ELR (cell line): ENCODE measurements around the gene ZNF277.
A peak's percentile ranks its signal among the peaks of the same experiment; 100 is the strongest.

Source experiments
- DNase-seq: peaks from one replicate; pipeline ENCODE4 v3.0.0-alpha.2; 2015; ENCODE audit warnings: low read depth

The ZNF277 gene

DNA sequence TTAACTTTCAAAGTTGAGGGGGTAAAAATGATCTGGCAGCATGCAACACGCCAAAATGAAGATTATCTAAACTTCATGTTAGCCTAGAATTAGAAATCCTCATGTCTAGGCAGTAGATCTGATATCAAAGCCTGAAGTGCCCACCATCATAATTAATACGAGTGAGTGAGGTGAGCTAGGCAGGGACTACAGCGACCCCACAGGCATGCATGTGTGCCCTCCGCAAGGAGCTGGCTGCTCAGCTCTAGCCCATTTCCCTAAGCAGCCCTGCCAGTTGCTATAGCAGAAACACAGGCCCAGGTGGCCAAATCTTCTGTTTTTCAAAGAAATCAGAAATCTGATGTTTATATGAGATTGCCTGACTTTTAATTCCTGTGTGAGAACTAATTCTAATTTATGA lies 150.6 kb downstream of the ZNF277 start:
- no peak for DNase-seq

DNA sequence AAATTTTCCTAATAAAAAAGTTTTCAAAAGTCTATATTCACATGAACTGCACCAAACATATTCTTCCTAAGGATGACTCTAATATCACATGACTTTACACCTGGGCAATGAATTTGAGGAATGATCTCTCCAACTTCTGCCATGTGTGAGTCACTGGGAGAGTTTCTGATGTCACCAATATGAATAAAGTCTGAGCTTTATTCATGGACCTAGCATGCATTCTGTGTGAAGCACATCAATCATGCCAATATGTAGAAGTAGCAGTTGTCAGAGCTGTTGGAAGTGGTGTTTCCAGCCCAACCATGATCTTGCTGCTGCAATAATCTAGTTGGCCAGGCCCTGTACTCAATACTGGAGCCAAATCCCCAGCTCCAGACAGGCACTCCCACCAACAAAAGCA lies 152.0 kb downstream of the ZNF277 start:
- DNase-seq: no peak

DNA sequence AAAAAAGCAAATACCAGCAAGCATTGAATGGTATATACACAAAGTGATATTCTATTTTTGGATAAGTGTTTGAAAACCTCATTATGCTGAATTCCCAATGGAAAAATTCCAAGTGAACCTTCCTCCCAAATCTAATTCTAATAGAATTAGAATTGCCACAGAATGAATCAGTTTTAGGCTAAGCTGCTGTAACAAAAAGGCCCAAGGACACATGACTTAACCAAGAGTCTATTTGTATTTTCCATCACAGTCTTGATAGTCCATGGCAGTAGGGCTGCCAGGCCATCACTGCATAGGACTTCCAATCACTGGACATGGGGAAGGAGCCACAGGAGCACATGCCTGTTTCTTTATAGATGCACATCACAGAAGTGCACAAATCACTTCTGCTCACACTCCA lies 152.6 kb downstream of the ZNF277 start:
- no peak for DNase-seq

DNA sequence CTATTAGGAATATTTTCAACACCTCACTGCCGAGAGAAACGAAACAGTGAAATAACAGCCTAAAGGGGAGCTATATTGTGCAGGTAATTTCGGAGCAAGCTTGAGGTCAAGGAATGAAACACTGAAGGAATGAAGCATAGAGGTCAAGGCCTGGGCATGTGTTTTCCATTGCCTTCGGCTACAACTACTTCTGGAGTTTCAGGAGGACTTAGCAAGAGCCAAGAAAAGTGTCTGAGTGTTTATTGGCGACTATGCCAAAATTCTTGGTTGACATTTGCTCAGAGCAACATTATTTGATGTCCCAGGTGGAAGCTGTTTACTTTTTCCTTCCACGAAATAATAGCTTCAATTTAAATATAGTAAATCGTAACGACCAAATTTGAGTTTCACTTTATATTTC lies 154.2 kb downstream of the ZNF277 start:
- no peak for DNase-seq

DNA sequence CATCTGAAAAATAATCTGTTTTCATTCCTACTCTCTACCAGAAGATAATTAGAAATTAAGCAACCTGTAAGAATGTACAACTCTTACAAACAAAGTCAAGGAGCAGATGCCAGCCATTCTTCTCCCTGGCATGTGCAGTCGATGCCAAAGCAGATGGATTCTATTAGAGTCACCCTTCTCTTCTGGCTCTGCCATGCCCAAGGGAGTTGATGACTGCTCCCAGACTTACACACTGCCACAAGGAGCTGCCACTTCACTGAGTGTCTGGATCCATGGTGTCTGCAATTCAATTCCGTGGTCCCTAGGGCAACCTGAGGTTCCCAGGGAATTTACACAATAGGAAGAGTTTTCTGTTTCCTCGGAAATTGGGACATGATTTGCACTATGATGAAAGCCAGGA lies 154.7 kb downstream of the ZNF277 start:
- no peak for DNase-seq

DNA sequence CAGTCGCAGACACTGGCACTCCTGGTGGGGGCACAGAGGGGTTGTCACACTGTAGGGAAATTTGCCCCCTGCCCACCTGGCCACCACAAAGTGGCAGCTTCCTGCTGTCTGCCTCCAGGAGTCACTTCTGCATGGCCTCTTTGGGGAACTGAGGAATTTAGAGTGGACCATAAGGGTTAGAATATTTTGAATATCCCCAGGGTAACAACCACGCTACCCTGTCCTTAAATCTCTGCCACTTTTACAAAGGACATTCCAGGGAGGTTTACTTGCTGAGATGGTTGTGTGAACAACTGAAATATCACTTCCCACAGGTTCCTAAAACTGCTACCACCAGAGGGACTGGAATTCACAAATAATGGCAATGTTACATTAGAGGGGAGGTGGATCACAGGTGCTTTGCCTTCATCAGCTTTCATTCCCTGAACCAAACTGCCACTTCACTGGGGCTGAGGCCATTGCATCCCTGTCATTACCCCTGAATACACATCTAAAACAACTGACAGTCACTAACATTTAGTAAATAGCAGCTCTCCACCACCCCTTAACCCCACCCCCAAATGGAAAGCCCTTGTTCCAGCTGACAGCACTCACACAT lies 155.7 kb downstream of the ZNF277 start:
- no peak for DNase-seq

DNA sequence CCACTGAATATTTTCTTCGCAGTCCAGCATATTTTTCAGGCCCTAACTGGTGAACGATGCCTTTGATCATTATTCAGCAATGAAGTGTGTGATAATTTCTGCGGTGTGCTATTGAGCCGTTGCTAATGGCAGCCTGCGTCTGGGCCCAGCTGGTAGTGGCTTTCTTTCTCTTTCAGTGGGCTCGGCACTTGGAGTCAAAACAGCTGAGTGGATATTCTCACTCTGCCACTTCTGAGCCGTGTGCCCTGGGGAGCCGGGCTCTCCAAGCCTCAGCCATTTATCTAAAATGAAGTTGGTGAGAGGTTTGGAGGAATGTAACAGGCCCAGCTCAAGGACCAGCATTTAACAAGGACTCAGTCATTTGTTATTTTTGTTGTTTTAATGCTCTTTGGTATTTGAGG lies 156.2 kb downstream of the ZNF277 start:
- no peak for DNase-seq

DNA sequence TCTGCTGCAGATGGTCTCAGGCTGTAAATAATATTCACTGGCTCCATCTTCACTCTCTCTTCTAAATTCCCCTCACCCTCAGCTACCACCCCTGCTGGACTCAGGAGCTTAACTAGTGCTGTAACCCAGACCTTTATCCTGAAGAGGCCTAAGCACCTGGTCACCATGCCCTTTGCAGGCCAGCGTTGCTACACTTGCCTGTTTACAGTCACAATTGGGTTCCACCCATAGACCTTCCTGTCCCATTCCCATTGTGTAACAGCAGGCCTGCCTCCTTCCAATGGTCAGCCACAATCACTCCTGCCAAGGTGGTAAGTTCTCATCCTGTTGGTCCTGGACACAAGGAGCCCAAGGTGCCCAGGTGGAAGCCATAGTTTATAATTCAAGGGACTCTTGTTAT lies 157.9 kb downstream of the ZNF277 start:
- DNase-seq: no peak

DNA sequence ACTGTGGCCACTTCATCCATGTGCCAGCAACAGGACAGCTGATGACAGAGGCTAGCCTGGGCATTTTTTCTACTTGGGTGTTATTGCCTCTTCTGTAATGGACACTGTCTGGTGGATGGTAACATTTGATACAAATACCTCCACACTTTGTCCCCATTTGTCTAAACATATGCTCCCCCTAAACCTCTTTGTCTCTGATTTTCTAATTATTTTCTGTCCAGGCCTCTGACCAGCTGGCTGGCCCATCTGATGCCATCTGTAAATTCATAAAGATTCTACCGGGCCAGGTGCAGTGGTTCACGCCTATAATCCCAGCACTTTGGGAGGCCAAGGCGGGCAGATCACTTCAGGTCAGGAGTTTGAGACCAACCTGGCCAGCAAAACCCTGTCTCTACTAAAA lies 159.1 kb downstream of the ZNF277 start:
- no peak for DNase-seq

DNA sequence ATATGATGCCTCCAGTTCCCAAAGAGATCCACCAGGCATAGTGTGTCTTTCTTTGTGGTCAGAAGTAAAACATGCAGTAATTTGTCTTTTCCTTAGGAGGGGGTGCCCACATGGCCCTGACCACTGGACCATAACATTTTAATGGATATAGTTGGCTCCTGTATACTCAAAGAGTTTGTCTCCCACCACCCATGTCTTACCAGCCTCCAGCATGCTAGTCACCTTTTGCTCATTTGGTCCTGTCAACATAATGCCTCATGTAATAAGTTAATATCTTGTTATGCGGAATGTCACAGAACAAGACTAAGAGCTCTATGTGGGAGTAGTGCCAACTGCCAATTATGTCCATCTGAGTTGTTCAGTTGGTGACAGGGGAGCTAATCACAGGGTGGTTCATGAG lies 160.4 kb downstream of the ZNF277 start:
- DNase-seq: no peak

DNA sequence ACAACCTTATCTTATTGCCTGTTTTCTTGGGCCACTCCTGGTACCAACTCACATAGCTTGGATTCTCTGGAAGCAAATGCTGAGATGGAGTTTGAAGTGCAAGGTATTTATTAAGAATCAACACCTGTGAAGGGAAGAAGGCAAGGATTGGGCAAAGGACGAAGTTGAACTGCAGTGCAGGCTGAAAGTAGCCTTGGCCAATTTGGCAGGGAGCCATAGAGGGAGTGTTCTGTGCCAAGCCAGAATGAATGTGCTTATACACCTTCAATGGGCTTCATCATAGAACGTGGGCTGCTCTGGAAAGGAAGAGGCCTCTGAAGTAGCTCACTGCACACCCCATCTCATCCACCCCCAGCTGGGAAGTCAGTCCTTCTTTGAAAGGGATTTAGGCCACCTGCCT lies 163.9 kb downstream of the ZNF277 start:
- DNase-seq: no peak

DNA sequence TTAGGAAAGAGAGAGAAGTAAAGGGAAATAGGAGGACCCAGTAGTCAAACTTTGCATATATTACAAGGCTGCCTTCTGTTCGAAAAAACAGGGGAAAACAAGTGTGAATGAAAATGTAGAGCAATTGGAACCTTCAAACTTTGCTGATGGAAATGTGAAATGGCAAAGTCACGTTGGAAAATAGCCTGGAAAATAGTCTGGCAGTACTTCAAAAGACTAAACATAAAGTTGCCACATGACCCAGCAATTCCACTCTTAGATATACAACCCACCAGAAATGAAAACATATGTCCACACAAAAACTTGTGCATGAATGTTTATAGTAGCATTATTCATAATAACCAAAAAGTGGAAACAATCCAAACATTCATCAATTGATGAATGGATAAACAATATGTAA lies 165.2 kb downstream of the ZNF277 start:
- no peak for DNase-seq

DNA sequence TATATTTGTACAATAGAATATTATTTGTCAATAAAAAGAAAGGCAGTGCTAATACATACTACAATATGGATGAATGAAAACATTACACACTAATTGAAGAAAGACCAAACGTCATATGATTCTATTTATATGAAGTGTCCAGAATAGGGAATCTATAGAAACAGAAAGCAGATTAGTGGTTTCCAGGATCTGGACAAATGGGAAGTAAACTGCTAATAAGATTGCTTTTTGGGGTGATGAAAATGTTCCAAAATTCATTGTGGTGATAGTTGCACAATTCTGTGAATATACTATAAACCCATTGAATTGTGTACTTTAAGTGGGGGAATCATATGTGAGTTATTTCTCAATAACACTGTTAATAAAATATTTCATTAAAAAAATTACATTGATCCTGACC lies 165.6 kb downstream of the ZNF277 start:
- DNase-seq: no peak

DNA sequence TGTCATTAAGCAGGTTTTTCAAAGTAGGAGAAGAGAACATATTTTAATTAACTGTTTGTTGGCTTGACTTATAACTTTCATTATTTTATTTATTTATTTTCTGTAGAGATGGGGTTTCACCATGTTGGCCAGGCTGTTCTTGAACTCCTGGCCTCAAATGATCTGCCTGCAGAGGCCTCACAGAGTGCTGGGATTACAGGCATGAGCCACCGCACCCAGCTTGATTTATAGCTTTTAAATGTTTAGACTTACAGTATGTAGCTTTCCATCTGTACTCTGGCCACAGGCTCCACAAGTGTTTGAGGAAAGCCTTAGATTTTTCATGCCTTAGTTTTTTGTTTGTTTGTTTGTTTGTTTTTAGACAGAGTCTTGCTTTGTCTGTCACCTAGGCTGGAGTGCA lies 171.1 kb downstream of the ZNF277 start:
- DNase-seq: no peak

DNA sequence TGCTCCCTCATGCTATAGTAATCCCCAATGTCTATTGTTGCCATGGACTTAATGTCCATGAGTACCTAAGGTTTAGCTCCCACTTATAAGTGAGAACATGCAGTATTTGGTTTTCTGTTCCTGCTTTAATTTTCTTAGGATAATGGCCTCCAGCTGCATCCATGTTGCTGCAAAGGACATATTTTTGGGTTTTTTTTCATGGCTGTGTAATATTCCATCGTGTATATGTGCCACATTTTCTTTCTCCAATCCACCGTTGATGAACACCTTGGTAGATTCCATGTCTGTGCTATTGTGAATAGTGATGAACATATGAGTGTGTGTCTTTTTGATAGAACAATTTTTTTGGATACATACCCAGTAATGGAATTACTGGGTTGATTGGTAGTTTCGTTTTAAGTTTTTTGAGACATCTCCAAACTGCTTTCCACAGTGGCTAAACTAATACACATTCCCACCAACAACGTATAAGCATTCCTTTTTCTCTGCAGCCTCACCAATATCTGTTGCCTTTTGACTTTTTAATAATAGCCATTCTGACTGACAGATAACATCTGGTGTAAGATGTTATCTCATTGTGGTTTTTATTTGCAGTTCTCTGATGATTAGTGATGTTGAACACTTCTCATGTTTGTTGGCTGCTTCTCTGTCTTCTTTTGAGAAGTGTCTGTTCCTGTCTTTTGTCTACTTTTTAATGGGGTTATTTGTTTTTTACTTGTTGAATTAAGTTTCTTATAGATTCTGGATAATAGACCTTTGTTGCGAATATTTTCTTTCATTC lies 175.0 kb downstream of the ZNF277 start:
- DNase-seq: no peak

DNA sequence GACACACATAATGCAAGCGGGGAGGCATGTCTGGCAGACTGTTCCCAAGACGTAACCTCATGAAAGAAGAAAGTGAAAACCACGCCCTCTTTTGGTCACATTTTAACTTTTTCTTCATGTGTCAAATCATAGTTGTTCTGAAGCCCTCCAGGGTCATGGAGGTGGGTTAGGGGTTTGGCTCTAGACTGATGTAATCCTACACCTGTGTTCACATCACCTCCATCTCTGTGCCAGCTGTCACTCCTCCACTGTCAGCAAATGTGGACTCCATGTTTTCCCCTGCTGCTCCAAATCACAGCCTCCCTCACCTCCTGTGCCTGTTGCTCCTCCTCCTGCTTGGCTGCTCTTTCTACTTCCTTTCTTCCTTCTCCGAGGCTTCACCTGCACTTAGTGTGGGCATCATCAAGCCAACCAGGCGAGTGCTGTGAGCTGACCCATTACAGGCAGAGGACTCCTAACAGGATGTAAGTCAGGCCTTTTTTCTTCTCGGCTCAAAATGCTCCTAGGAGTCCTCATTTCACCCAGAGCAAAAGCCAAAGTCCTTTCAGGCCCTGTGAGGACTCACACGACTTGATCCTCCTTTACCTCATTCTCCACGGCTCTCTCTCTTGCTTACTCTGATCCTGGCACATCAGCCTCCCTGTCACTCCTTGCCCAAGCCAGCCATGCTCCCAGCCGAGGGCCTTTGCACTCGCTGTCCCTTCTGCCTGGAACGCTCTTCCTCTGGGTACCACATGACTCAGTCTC lies 177.3 kb downstream of the ZNF277 start:
- peak; percentile 18 for DNase-seq

DNA sequence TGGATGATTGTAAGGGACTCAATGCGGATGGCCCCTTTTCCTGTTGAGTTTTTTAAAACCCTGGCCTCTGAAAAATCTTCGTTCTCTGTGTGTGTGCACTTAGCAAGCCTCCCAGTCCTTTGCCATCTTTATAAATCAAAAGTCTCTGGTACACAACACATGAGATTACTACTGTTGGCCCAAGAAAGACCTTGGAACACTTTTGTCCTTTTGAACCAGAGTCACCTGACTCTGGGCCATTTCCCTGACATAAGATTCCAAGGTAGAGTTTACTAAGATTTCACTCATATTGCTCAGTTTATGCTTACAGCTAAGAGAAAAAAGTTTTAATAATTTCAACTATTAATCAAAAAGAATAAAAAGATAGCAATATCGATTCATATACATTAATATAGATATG lies 179.0 kb downstream of the ZNF277 start:
- no peak for DNase-seq

DNA sequence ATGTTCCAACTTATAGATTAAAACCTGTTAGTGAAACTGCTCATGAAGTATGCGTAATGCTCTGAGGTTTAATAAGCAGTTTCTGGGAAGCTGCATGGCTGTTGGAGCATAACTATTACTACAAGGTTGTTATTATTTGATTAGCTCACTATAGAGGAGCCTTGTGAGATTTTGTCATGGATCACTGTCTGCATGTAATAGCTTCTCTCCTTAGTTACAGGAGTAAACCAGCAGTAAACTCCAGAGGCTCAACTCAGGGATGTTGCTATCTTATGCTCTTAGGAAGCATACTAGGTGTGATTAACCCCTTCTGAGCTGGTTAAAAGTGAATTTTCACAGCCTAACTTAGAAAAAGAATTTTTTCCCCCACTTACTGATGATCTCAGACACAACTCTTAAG lies 180.1 kb downstream of the ZNF277 start:
- no peak for DNase-seq

DNA sequence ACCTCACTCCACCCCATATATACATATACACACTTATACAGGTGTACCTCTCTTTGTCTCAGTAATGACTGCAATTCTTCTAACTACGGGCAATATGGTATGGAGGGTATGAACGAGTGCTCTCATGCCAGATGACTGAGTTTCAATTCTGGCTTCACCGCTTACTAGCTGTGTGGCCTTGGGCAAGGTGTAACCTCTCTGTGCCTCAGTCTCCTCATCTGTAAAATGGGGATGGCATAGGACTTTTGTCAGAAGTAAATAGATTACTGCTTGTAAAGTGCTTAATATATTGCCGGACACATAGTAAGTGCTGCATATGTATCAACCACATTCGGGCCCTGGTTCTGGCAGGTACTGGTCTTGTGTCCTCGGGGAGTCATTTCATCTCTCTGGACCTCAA lies 183.7 kb downstream of the ZNF277 start:
- no peak for DNase-seq

DNA sequence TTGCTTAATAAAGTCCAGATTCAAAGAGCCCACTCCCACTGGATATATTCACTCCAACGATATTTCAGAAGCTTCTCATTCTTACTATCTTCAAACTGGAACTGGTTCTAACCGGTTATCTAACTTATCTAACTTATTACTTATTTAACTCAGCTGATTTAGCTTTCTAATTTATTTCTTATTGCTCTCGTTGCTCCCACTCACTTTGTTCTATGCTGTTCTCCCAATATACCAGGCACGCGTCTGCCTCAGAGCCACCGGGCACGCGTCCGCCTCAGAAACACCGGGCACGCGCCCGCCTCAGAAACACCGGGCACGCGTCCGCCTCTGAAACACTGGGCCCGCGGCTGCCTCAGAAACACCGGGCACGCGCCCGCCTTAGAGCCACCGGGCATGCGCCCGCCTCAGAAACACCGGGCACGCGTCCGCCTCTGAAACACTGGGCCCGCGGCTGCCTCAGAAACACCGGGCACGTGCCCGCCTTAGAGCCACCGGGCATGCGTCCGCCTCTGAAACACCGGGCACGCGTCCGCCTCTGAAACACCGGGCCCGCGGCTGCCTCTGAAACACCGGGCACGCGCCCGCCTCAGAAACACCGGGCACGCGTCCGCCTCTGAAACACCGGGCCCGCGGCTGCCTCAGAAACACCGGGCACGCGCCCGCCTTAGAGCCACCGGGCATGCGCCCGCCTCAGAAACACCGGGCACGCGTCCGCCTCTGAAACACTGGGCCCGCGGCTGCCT lies 184.8 kb downstream of the ZNF277 start:
- peak; percentile 47 for DNase-seq

DNA sequence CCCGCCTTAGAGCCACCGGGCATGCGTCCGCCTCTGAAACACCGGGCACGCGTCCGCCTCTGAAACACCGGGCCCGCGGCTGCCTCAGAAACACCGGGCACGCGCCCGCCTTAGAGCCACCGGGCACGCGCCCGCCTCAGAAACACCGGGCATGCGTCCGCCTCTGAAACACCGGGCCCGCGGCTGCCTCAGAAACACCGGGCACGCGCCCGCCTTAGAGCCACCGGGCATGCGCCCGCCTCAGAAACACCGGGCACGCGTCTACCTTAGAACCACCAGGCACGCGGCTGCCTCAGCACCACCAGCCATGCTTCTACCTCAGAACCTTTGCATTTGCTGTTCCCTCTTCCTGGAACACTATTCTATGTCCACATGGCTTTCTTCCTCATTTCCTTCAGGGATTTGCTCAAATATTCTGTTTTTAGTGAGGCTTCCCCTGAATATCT lies 185.4 kb downstream of the ZNF277 start:
- peak; percentile 72 for DNase-seq
